Glomerular endothelial cell (primary cell): ENCODE measurements around the gene NOD2. TPM values are rescaled to one million over a fixed set of nuclear protein-coding genes. Genes with fewer than 3 reads are reported as not detected.

Experiments
- DNase-seq: peaks from one replicate; pipeline ENCODE4 v3.0.0-alpha.2; 2011; ENCODE audit warnings: low read depth, low spot score; ENCODE audit errors: extremely low read depth
- total RNA-seq: library from RNA; depleted of rRNA; stranded (reverse); fragments of >200 nt; gene quantifications from 2 replicates; pipeline ENCODE4 v1.2.3, GENCODE V29; 2015

Gene NOD2
- total RNA-seq, 1 donor from 2014 or later, result 0.23 TPM

- no peak for DNase-seq
Measured at GRCh38 chr16:50690177-50690576, 3.2 kb upstream of the NOD2 start.

GRCh38 chr16:50692644-50692998 lies 785 bp upstream of the NOD2 start:
- DNase-seq, result no peak

DNA sequence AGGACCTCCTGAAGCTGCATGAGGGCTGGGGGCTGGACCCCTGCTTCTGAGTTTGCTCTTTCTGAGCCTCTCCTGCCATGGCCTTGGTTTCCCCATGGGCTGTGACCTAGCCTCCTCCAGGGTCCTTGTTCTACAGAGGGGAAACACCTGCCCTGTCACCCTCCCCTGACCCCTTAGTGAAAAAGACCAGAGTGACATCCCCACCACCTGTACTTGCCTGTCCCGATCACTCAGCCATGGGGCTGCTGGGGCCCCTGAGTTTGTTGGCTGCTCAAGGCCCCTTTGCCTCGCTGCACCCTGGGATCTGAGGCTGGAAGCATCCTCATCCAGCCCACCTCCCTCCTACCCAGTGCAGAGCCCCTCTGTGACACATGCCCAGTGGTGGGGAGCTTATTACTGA lies 800 bp downstream of the NOD2 start:
- no peak for DNase-seq

GRCh38 chr16:50695017-50696000 lies 1.9 kb downstream of the NOD2 start:
- DNase-seq, result no peak

DNA sequence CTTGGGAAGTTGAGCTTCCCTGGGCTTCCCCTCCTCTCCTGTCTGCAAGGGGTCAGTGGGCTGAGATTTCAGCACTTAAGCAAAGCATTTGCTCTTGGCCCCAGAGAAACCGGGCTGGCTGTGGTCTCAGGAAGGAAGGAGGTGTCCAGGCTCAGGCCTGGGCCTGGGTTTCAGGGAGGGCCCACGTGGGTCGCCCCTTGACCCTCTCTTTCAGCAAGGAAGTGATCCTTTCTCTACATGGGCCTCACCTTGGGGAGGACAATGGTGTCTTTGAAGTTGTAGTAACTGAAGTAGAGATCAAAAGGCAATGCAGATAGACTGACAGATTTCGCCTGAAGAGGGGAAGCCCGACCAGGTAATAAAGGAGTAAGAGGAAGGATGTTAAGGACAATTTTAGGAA lies 2.7 kb downstream of the NOD2 start:
- no peak for DNase-seq

DNA sequence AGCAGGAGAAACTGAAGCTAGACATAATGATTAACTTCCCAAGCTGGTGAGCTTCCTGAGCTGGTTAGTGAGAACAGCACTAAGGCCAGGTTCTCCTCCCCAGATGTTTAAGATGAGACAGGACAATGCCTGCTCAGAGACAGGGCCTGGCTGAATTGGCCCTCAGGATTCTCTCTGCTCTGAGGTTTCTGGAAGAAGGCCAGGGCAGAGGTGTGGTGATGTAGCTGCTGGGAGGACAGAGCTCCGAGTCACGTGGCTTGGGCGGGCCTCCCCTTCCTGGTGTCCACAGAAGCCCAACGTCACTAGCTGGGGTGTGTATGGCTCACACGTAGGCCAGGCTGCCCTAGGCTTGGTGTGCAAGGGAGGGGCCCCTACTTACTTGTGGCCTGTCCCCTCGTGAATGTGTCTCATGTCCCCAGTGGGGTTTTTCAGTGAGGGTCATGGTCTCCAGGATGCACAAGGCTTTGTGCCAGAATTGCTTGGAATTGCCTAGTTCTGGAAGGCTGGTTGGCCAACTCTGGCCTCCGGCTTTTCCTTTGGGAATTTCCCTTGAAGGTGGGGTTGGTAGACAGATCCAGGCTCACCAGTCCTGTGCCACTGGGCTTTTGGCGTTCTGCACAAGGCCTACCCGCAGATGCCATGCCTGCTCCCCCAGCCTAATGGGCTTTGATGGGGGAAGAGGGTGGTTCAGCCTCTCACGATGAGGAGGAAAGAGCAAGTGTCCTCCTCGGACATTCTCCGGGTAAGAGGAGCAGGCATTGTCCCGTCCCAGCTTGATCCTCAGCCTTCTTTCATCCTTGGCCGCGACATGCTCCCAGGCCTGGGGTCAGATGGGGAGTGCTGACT lies 3.4 kb downstream of the NOD2 start:
- DNase-seq, result no peak

DNA sequence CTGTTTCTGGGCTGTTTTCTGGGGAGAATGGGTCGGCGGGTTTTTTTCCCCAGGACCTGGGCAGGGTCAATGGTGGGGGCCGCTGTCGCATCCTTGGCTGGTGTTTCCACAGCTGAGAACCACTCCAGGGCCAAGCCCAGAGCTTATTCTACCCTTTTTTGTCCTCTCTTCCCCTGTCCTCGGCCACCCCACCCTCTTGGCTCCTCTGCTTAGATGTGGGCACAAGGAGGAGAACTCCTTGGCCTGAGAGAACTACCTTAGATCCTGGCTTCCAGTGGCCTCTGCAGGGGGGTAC lies 4.0 kb downstream of the NOD2 start:
- DNase-seq, result no peak

GRCh38 chr16:50697881-50698767 lies 4.7 kb downstream of the NOD2 start:
- DNase-seq, result no peak

DNA sequence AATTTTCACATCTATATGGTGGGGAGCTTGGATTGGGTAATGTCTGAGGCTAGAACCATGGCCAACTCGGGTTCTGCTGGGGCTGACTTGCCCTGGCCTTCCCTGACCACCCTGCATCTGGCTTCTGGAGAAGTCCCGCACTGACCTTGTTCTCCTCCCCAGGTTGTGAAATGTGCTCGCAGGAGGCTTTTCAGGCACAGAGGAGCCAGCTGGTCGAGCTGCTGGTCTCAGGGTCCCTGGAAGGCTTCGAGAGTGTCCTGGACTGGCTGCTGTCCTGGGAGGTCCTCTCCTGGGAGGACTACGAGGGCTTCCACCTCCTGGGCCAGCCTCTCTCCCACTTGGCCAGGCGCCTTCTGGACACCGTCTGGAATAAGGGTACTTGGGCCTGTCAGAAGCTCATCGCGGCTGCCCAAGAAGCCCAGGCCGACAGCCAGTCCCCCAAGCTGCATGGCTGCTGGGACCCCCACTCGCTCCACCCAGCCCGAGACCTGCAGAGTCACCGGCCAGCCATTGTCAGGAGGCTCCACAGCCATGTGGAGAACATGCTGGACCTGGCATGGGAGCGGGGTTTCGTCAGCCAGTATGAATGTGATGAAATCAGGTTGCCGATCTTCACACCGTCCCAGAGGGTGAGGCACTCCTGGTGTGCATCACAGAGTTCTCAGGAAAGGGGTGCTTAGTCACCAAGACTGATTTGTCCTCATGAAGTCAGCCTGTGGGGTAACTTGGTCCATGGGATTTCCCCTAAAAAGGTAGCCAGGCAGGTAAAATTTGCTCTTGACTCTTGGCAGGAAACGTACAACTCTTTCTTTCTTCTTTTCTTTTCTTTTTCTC lies 6.1 kb downstream of the NOD2 start:
- no peak for DNase-seq

- DNase-seq, result no peak
Measured at GRCh38 chr16:50702725-50703124, 9.3 kb downstream of the NOD2 start.

- no peak for DNase-seq
Measured at GRCh38 chr16:50704245-50704644, 10.8 kb downstream of the NOD2 start.

DNA sequence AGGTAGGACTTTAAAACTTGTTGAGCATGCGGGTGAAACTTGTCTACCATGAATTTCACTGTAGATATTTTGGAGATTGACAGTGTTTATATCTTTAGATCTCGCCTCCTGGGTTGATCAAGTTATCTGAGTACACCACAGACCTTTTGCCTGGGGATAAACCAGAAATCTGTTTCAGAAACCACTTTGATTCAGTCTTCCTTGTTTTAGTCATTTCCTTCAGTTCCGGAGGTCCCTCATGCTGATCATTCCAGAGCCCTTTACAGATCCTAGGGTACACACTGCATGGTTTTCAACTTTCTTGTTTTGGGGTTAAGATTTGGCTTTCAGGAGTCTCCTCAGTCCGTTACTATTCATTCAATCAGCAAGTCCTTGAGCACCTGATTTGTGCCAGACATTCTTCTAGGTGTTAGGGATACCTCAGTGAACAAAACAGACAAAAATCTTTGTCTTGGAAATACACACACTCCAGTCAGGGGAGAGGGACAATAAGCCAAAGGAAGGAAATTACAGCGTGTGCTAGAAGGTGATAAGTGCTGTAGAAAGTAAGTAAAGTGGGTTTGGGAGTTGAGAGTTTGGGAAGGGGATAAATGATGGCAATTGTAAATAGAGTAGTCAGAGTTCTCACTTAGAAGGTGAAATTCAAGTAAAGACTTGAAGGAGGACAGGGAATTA lies 12.2 kb downstream of the NOD2 start:
- DNase-seq, result no peak

GRCh38 chr16:50706250-50706649 lies 12.8 kb downstream of the NOD2 start:
- no peak for DNase-seq

DNA sequence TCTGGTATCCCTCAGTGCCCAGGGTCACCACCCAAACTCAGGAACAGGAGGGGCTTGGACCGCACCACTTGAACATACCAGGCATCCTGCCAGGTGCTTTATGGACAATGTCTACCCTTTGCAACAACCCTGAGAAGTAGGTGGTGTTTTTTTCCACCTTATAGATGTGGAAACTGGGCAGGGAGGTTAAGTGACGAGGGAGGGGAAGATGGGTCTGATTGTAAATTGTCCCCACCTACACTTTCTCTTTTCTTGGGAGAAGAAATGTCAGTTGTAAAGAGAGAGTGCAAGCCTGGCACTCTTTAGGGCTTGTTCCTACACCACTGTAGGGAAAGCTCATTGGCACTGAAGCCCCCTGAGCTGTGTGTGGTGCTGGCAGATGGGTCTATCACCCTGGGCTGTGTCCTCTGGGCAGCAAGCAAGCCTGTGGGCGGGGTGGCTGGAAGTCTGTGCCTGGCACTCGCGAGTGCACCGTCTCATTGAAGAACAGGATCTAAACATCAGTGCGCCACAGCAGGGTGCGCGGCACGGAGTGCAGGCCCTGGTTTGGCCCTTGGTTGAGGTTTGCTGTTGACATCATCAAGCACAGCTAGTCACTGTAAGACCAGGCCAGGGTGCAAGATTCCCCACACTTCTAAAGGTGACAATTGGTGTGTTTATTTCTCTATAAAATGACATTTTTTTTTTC lies 15.1 kb downstream of the NOD2 start:
- DNase-seq, result no peak

DNA sequence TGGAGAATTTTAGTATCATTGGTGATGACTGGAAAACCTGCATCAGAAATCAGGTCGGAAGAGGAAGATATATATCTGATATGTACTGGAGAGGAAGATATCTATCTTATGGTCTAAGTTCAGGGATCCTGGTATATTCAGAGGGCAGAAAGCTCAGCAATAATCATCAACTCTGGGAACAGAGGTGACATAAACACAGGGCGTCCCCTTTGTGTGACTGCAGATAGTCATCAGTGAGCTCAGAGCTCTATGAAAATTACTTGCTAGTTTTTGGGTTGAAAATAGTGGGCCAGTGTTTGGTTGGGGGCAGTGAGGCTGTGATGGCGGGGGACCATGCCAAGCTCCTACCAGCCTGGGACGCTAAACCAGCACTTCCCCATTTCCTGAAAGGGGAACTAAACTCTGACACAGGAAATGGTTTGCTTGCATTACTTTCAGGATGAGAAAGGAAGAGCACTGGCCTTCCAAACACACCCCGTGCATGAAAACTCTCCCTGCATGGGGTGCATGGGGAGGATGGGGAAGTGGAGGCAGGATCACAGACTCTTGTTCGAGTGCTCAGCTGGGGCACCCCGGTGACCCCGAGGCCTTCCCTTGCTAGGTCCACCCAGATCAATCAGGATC lies 15.8 kb downstream of the NOD2 start:
- no peak for DNase-seq

GRCh38 chr16:50709980-50710379 lies 16.6 kb downstream of the NOD2 start:
- DNase-seq, result no peak

GRCh38 chr16:50711040-50711439 lies 17.6 kb downstream of the NOD2 start:
- no peak for DNase-seq

DNA sequence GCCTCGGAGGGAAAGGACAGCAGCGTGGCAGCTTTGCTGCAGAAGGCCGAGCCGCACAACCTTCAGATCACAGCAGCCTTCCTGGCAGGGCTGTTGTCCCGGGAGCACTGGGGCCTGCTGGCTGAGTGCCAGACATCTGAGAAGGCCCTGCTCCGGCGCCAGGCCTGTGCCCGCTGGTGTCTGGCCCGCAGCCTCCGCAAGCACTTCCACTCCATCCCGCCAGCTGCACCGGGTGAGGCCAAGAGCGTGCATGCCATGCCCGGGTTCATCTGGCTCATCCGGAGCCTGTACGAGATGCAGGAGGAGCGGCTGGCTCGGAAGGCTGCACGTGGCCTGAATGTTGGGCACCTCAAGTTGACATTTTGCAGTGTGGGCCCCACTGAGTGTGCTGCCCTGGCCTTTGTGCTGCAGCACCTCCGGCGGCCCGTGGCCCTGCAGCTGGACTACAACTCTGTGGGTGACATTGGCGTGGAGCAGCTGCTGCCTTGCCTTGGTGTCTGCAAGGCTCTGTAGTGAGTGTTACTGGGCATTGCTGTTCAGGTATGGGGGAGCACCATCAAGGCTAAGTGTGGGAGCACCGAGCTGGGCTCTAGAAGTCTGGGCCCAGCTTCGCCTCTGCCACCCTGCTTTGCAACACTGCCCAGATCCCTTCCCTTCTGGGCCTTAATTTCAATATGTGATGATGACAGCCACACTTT lies 18.6 kb downstream of the NOD2 start:
- no peak for DNase-seq
